Activated CD4-positive, alpha-beta T cell treated with anti-CD3 and anti-CD28 coated beads, Interleukin-2, amount 10 ng/mL, durations not matched to agents 24 days and 14 days (primary cell): ENCODE data around the gene COX7A2. TPM values are rescaled to one million over a fixed set of nuclear protein-coding genes. Genes with fewer than 3 reads are reported as not detected.

Source experiments
- DNase-seq: peaks from one replicate; pipeline ENCODE4 v3.0.0; 2022
- H3K27ac Mint-ChIP-seq: one replicate; pipeline ENCODE4 v1.8.0; 2022; ENCODE audit warnings: mild to moderate bottlenecking, mixed read lengths
- H3K27me3 Mint-ChIP-seq: one replicate; pipeline ENCODE4 v1.8.0; 2022; ENCODE audit warnings: mixed read lengths
- H3K36me3 Mint-ChIP-seq: one replicate; pipeline ENCODE4 v1.8.0; 2022; ENCODE audit warnings: low read depth, mild to moderate bottlenecking, mixed read lengths
- H3K4me1 Mint-ChIP-seq: one replicate; pipeline ENCODE4 v1.8.0; 2021; ENCODE audit warnings: mixed read lengths
- H3K4me3 Mint-ChIP-seq: one replicate; pipeline ENCODE4 v1.8.0; 2022; ENCODE audit warnings: mild to moderate bottlenecking, moderate library complexity, mixed read lengths
- H3K9me3 Mint-ChIP-seq: one replicate; pipeline ENCODE4 v1.8.0; 2021; ENCODE audit warnings: mixed read lengths
- intact Hi-C: fragments of 100-400 bp; cut with micrococcal nuclease; formaldehyde crosslinking; loops from one replicate; pipeline ENCODE4 v1.15.1; 2023
- total RNA-seq: library from RNA; stranded (reverse); gene quantifications from 2 replicates; pipeline ENCODE4 v1.2.3, GENCODE V29; 2022

The COX7A2 gene
- 490 and 538 TPM in 2 replicates for total RNA-seq

- H3K36me3 Mint-ChIP-seq = peaks cover 27% of the 10 kb centered on the region
- intact Hi-C loops = loop anchor here (1.0 to 2.0 kb wide), 4 partner anchors 26 to 1721 kb away; partner anchors contain the start of gene TMEM30A
- H3K27ac Mint-ChIP-seq = peak within 1 kb of the TSS; percentile 95
- peaks cover 15% of the 10 kb centered on the region for H3K27me3 Mint-ChIP-seq
- H3K4me3 Mint-ChIP-seq = peak within 1 kb of the TSS; percentile 94
- peaks cover 24% of the 10 kb centered on the region for H3K4me1 Mint-ChIP-seq
- peak; percentile 96 for DNase-seq
- H3K9me3 Mint-ChIP-seq = peaks cover 4% of the 10 kb centered on the region
Observed at GRCh38 chr6:75243333-75244062, at the start of gene COX7A2. COX7A2 (minus strand) TSS chr6:75243801; CDS start chr6:75243734, 67 bp downstream.

- peaks cover 3% of the 10 kb centered on the region for H3K36me3 Mint-ChIP-seq
- DNase-seq = no peak
- no peak overlapping the region for H3K27ac Mint-ChIP-seq
- H3K4me1 Mint-ChIP-seq = peaks cover 7% of the 10 kb centered on the region
- intact Hi-C loops = no loop called here
- H3K9me3 Mint-ChIP-seq = no peaks in the 10 kb centered on the region
- H3K27me3 Mint-ChIP-seq = no peaks in the 10 kb centered on the region
- no peak overlapping the region for H3K4me3 Mint-ChIP-seq
Observed at GRCh38 chr6:75292555-75292954, 49.0 kb upstream of the COX7A2 start.

- Mint-ChIP-seq H3K4me1 (peaks cover 15% of the 10 kb centered on the region), H3K27ac (no peak overlapping the region), H3K9me3 (no peaks in the 10 kb centered on the region), H3K36me3 (peaks cover 3% of the 10 kb centered on the region), H3K4me3 (no peak overlapping the region), H3K27me3 (no peaks in the 10 kb centered on the region)
- intact Hi-C loops = no loop called here
- DNase-seq = no peak
Observed at GRCh38 chr6:75291744-75292143, 48.1 kb upstream of the COX7A2 start.

DNA sequence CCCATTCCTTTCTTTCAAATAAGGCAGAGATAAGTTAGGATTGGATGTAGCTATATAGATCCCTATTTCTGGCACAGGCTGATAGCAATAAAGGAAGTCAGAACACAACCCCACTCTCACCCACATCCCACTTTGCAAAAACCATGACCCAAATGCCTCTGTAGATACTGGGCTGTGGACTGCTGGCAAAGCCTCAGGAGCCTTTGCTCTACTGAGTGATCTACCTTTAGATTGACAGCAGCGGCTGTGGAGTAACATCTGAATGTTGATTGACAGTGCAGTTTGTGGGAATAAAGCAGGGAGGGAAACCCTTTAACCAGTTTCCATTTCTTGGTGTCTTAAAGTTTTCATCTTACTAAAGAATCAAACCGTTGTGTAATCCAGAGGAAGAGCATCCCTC lies 47.7 kb upstream of the COX7A2 start:
- no peak for DNase-seq
- peaks cover 19% of the 10 kb centered on the region for H3K4me1 Mint-ChIP-seq
- intact Hi-C loops = no loop called here
- H3K4me3 Mint-ChIP-seq = no peak overlapping the region
- H3K27ac Mint-ChIP-seq = no peak overlapping the region
- H3K27me3 Mint-ChIP-seq = no peaks in the 10 kb centered on the region
- H3K9me3 Mint-ChIP-seq = no peaks in the 10 kb centered on the region
- H3K36me3 Mint-ChIP-seq = peaks cover 3% of the 10 kb centered on the region

GRCh38 chr6:75290136-75290945 lies 46.7 kb upstream of the COX7A2 start:
- intact Hi-C loops = no loop called here
- H3K36me3 Mint-ChIP-seq = peaks cover 3% of the 10 kb centered on the region
- H3K27ac Mint-ChIP-seq = no peak overlapping the region
- H3K27me3 Mint-ChIP-seq = no peaks in the 10 kb centered on the region
- DNase-seq = no peak
- peaks cover 20% of the 10 kb centered on the region for H3K4me1 Mint-ChIP-seq
- H3K4me3 Mint-ChIP-seq = no peak overlapping the region
- H3K9me3 Mint-ChIP-seq = no peaks in the 10 kb centered on the region

DNA sequence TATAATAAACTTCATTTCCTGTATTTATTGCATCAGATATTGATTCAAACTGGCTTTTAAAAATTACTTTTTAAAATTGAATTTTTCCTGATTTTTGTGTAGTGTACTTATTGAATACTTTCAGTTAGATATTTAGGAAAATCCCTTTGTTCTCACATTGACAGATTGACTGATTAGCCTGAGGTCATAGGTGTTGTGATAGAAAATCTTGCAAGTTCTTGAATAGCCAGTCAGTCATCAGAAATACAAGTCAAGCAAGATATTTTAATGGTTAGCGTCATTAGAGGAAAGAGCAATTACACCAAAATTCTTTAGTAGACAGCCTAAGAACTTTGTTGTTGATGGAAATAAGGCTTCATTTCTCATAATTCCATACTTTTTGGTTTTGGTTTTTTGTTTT lies 44.4 kb upstream of the COX7A2 start:
- Mint-ChIP-seq H3K4me1 (peaks cover 20% of the 10 kb centered on the region), H3K27ac (no peak overlapping the region), H3K27me3 (no peaks in the 10 kb centered on the region), H3K4me3 (no peak overlapping the region), H3K9me3 (no peaks in the 10 kb centered on the region), H3K36me3 (peaks cover 3% of the 10 kb centered on the region)
- intact Hi-C loops = no loop called here
- no peak for DNase-seq

GRCh38 chr6:75287424-75287823 lies 43.8 kb upstream of the COX7A2 start:
- Mint-ChIP-seq H3K36me3 (peaks cover 3% of the 10 kb centered on the region), H3K4me1 (peaks cover 25% of the 10 kb centered on the region), H3K9me3 (no peaks in the 10 kb centered on the region), H3K27me3 (no peaks in the 10 kb centered on the region), H3K4me3 (peak overlapping the region; percentile 10), H3K27ac (no peak overlapping the region)
- no peak for DNase-seq
- intact Hi-C loops = no loop called here

GRCh38 chr6:75286955-75287354 lies 43.4 kb upstream of the COX7A2 start:
- Mint-ChIP-seq H3K27ac (no peak overlapping the region), H3K4me1 (peaks cover 27% of the 10 kb centered on the region), H3K4me3 (peak overlapping the region; percentile 10), H3K36me3 (peaks cover 3% of the 10 kb centered on the region), H3K27me3 (no peaks in the 10 kb centered on the region), H3K9me3 (no peaks in the 10 kb centered on the region)
- intact Hi-C loops = no loop called here
- no peak for DNase-seq

GRCh38 chr6:75285283-75285639 lies 41.7 kb upstream of the COX7A2 start:
- H3K36me3 Mint-ChIP-seq = peaks cover 2% of the 10 kb centered on the region
- no peak overlapping the region for H3K4me3 Mint-ChIP-seq
- peaks cover 25% of the 10 kb centered on the region for H3K4me1 Mint-ChIP-seq
- no peaks in the 10 kb centered on the region for H3K9me3 Mint-ChIP-seq
- DNase-seq = no peak
- intact Hi-C loops = loop anchor here (1.0 to 2.0 kb wide), 3 partner anchors 19 to 1764 kb away; partner anchors contain the start of gene EEF1A1
- no peaks in the 10 kb centered on the region for H3K27me3 Mint-ChIP-seq
- H3K27ac Mint-ChIP-seq = no peak overlapping the region

GRCh38 chr6:75284632-75285282 lies 41.2 kb upstream of the COX7A2 start, which contains the start of gene TMEM30A:
TMEM30A (minus strand) TSS chr6:75284792; CDS start chr6:75284638, 154 bp downstream.
- intact Hi-C loops = loop anchor here (1.0 to 5.0 kb wide), 7 partner anchors 18 to 1764 kb away; partner anchors contain the start of genes COX7A2, EEF1A1 and SLC17A5
- no peak within 1 kb of the TSS for H3K27ac Mint-ChIP-seq
- H3K4me3 Mint-ChIP-seq = no peak within 1 kb of the TSS
- no peaks in the 10 kb centered on the region for H3K27me3 Mint-ChIP-seq
- H3K9me3 Mint-ChIP-seq = no peaks in the 10 kb centered on the region
- H3K36me3 Mint-ChIP-seq = peaks cover 2% of the 10 kb centered on the region
- peaks cover 29% of the 10 kb centered on the region for H3K4me1 Mint-ChIP-seq
- peak; percentile 99 for DNase-seq

DNA sequence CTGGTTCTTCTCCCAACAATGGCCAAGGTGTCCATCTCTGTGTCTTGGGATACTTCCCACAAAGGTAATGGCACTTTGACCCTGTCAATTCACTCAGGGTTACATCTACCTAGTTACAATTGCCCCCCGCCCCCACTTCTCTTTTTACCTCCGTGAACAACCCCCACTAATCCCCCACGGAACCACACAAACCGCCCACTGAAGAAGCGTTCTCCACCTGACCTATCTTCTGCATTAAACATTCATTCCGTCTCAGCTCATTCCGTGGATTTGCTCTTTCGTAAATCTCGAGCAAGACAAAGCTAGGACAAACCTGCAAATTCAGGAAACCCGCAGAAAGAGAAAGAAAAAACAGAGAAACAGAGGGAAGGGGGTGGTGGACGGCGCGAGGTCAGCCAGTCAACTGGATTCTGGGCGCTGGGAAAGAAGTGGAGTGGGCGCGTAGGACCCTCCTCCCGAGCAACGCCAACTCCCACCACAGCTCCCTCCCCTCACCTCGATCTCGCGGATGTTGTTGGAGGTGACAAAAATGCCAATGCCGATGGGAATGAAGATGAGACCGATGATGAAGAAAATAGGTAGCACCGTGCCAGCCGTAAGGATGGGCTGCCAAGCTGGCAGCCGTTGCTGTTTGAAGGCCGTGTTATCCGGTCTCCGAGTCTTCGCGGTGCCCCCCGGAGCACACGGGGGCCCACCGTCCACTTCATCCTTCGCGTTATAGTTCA lies 40.5 kb upstream of the COX7A2 start:
- intact Hi-C loops = loop anchor here (1.0 to 5.0 kb wide), 6 partner anchors 41 to 1763 kb away; partner anchors contain the start of genes COX7A2, EEF1A1 and SLC17A5
- Mint-ChIP-seq H3K27ac (no peak overlapping the region), H3K4me1 (peaks cover 34% of the 10 kb centered on the region), H3K4me3 (no peak overlapping the region), H3K9me3 (no peaks in the 10 kb centered on the region), H3K27me3 (no peaks in the 10 kb centered on the region), H3K36me3 (peaks cover 4% of the 10 kb centered on the region)
- no peak for DNase-seq

DNA sequence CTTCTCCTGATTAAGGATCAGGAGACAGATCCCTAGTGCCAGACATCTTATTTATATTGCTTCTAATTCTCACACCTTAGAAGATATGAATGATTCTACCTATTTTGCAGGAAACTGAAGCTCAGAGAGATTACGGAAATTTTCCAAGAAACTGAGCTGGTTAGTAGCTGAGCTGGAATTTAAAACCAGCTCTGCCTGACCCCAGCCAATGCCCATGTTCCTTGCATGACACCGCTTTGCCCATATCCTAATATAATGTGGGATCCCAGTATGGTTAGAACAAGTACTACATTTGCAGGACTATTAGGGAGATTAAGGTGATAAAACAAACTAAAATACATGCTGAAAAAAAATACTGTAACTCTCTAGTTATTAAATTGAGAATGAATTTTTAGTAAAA lies 39.1 kb upstream of the COX7A2 start:
- peak overlapping the region; percentile 74 for H3K4me3 Mint-ChIP-seq
- H3K4me1 Mint-ChIP-seq = peaks cover 42% of the 10 kb centered on the region
- peaks cover 11% of the 10 kb centered on the region for H3K36me3 Mint-ChIP-seq
- H3K9me3 Mint-ChIP-seq = no peaks in the 10 kb centered on the region
- intact Hi-C loops = loop anchor here (5.0 kb wide), 2 partner anchors 1630 to 1700 kb away; partner anchors contain the start of gene SLC17A5
- H3K27me3 Mint-ChIP-seq = no peaks in the 10 kb centered on the region
- H3K27ac Mint-ChIP-seq = peak overlapping the region; percentile 65
- no peak for DNase-seq

DNA sequence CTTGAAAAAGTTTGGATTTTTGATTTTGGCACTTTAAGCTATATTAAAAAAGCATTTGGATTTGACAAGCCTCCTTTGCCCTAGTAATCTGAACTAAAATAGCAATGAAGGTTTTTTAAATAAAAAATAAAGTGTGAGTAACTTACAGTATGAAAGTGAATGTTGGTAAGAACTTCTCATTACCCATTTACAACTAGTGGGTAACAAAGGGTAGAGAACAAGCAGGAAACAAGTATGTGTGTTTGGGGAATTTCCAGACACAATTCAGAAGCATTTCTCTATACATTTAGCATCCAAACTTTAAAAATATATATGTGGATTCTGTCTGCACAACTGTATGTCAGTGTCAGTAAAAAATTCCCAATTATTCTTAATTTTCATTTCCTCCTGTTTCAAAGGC lies 38.1 kb upstream of the COX7A2 start:
- Mint-ChIP-seq H3K4me1 (peaks cover 35% of the 10 kb centered on the region), H3K4me3 (peak overlapping the region; percentile 77), H3K27me3 (no peaks in the 10 kb centered on the region), H3K36me3 (peaks cover 15% of the 10 kb centered on the region), H3K9me3 (peaks cover 4% of the 10 kb centered on the region), H3K27ac (peak overlapping the region; percentile 54)
- DNase-seq = no peak
- intact Hi-C loops = loop anchor here (5.0 kb wide), 2 partner anchors 1629 to 1699 kb away; partner anchors contain the start of gene SLC17A5
